ENCODE data around the gene ARID3C.
A peak's percentile ranks its signal among the peaks of the same experiment; 100 is the strongest.
"Not testable (repeated sequence)": the region's sequence is repeated elsewhere in the genome, so short reads cannot be mapped to it uniquely, and the experiment has no call there.

The ARID3C gene

DNA sequence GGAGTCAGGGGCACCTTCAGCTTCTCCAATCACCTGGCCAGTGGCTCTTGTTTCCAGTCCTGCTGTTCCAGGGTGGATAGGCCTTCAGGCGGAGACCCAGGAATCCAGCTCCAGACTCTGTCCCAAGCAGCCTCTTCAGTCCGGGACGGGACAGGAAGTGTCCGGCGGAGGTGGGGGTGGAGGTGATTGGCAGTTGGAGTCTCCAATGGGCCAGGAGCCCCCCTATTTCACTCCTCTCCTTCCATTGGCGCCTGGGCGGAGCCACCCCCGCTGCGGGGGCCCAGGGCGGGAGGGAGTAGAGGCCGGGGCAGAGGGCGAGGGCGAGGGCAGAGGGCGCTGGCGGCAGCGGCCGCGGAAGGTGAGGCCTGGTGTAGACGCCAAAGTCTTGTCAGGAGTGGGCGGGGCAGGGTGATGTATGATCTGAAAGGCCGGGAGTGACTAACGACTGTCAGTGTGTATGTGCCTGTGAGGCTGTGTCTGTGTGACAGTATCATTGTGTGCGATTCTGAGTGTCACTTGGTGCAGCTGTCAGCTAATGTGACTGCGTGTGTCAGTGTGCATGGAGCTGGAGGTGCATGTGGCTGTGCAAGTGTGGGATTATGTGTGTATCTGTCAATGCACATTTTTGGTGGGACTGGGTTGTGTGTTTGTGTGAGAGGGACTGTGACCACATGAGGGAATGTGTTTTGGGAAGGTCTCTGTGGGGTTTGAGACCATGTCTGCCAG lies 23.2 kb upstream of the ARID3C start, which contains the start of gene IL11RA:
IL11RA (plus strand) TSS at position 310 of the 726 bp plus-strand sequence. CDS start 3,033 bp downstream, outside the sequence.
- peak; percentile 45 for DNase-seq

DNA sequence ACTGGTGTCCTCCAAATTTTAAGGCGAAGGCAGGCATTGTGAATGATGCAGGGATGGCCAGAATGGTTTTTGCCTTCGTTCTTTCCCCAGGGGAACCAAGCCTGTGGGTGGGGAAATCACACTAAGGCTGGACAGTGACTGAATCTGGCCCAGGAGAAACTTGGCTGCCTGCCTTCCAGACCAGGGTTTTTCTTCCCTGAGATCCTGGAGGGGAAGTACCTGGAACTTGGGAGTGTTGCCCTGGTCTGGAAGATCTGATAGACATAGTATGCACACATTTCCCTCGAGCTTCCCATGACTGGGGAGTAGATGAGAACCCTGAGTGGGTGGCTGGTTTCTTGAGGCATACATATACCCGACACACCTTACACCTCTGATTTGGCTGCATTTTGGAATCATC lies 22.5 kb upstream of the ARID3C start:
- no peak for DNase-seq

DNA sequence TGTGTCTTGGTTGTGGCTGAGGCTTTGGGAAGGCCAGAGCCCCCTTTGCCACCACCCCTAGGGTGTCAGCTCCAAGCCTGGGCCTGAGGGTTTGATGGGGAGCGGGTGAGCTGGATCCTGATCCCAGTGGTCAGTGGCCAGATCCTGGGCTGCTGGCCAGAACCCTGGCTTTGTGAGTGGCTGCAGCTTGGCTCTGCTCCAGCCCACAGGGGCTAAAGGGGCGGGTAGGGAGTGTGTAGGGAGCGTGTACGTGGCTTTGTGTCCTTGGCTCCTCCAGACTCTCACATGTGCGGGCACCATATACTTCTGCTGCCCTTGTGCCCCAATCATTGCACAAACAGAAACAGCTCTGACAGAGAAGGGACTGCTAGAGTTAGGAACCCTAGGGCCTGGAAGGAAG lies 21.9 kb upstream of the ARID3C start:
- DNase-seq, result no peak

DNA sequence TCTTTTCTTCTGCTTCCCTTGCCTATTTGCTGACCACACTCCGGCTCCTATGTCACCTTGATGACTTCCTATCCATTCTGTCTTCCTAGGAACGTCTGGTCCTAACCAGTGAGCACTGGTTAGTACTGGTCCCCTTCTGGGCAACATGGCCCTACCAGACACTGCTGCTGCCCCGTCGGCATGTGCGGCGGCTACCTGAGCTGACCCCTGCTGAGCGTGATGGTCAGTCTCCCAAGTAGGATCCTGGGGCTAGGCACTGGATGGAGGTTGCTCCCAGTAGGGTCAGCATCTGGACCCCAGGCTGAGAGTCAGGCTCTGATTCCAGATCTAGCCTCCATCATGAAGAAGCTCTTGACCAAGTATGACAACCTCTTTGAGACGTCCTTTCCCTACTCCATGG lies 19.8 kb upstream of the ARID3C start:
- no peak for DNase-seq

DNA sequence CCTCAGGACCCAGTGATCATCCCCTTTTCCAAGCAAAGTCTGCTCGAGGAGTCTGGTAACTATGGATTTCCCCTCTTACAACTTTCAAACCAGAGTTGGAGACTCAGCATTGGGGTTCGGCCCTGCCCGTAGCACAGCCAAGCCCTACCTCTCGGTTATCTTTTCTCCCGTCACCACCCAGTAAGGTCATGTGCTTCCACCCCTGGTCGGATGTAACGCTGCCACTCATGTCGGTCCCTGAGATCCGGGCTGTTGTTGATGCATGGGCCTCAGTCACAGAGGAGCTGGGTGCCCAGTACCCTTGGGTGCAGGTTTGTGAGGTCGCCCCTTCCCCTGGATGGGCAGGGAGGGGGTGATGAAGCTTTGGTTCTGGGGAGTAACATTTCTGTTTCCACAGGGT lies 18.8 kb upstream of the ARID3C start:
- no peak for DNase-seq

DNA sequence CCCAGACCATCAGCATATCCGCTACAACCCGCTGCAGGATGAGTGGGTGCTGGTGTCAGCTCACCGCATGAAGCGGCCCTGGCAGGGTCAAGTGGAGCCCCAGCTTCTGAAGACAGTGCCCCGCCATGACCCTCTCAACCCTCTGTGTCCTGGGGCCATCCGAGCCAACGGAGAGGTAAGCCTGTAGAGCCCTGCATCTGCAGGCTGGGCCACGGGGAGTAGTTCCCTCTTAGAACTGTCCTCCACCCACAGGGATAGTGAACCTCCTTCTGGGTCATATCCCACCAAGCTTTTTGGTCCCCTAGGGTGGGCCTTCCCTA lies 18.2 kb upstream of the ARID3C start:
- DNase-seq, result no peak

DNA sequence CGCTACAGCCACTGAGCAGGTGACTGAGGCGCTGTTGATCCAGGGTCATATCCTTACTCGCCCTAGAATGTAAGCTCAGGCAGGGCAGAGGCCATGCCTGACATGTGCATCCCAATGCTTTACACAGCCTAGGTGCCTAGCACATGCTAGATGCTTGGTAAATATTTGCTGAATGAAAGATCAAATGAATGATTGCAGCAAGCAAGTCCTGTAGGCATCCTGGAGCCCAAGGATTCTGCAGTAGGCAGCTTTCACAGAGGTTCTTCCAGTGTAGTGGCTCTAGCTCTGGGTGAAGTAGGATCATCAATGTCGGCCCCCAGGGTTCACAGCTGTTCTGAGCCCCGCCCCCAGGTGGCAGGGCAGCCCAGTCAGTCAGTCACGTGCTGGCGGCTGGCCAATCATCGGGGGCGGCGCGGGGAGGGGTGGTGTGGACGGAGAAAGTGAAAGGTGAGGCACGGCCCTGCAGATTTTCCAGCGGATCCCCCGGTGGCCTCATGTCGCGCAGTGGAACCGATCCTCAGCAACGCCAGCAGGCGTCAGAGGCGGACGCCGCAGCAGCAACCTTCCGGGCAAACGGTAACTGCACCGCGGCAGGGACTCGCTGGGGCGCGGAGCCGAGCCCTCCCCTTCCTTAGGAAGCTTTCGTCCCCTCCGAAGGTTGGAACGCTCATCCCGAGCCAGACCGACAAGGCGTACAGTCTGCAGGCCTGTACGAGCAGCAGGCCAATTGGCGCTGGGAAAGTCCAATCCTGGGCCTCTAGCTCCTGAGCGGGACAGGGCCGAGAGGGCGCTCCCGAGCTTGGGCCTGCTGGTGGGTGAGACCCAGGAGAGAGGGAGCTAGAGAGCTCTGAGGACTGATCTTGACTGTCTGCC lies 17.6 kb upstream of the ARID3C start, which contains the start of gene GALT:
GALT (plus strand) TSS at position 465 of the 873 bp plus-strand sequence; CDS start at position 495, 30 bp downstream.
- DNase-seq, result peak; percentile 98

DNA sequence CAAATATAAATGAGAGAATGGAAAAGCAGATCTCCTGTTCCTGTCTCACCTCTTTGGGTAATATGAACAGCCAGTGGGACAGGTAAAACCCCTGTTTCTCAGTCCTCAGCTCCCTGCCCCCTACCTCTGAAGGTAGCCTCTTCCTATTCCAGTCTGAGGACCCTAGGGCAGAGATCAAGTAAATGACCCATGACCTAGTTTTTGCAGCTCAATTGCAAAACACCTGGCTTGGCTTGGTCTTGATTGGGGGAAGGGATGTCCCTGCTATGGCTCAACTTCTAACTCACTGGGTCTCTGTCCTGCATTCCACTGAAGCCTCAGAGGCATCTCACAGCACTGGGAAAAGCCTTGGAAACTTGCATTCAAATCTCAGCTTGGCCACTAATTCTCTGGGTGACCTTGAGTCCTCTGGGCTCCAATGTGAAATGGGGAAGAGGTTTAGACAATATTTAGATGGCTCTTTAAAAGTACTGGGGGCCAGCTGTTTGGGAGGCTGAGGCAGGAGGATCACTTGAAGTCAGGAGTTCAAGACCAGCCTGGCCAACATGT lies 16.0 kb upstream of the ARID3C start:
- DNase-seq, result no peak

DNA sequence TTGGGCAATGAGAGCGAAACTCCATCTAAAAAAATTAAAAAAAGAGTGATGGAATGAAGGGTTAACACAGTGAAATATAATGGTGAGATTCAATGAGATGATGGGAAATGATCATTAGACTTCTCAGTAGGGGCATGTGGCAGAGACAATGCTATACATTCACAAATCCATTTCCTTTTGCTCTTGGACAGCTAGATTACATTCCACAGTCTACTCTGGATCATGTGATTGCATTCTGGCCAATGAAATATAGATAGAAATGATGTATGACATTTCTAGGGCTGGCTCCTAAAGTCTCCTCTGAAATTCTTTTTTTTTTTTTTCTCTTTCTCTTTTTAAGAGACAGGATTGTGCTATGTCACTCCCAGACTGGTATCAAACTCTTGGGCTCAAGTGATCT lies 13.8 kb upstream of the ARID3C start:
- DNase-seq, result no peak

DNA sequence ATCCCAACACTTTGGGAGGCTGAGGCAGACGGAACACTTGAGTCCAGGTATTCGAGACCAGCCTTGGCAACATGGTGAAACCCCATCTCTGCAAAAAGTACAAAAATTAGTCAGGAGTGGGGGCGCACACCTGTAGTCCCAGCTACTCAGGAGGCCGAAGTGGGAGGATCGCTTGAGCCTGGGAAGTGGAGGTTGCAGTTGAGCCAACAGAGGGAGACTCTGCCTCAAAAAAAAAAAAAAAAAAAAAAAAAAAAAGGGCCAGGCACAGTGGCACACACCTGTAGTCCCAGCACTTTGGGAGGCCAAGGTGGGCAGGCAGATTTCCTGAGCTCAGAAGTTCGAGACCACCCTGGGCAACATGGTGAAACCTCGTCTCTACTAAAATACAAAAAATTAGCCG lies 10.5 kb upstream of the ARID3C start:
- DNase-seq, result not testable (repeated sequence)

DNA sequence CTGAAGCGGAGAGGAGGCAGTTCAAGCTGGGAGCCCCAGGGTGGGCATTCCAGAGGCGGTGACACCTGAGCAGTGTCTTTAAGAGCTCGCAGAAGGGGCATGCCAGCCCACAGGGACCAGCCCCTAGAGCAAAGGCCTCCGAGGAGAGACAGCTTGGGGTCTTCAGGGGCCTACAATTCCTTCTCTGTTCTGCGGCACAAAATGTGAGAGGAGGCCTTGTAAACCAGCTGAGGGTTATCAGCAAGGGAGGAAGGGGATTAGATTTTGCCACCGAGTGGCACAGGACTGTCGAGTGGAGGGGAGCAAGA lies 9.2 kb upstream of the ARID3C start:
- no peak for DNase-seq

DNA sequence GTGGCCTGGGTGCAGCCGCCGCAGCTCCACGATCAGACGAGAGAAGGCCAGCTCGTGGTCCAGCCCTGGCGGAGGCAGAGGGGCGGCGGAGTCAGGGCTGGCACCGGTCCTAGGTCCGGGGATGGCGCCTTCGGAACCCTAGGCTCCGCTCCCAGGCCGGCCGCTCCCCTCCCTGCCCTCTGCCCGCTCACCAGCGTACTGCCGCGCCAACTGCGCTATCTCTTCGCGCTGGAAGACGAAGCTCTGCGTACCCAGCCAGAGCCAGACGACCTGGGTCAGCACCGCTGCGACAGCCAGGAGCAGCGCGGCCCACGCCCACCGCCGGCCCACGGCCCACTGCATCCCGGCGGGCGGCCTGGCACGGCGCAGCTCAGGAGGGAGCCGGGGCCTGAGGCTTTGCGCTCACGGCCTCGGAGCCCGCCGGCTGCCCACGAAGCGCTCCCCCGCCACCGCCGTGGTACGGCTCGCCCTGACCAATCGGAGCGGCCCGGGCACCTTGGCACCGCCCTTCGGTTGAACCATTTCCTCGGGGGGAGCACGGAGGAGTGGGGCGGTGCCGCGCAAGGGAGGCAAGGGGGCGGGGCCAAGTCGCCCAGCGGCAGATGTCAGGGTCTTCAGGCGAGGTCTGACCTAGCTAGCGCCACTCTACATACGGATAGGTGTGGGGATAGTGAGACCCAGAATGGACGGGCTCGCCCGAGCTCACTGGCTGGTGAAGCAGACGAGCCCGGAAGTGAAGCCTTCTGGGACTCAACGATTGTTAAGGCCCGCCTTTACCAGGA lies 8.7 kb upstream of the ARID3C start, which contains the start of gene SIGMAR1:
SIGMAR1 (minus strand) TSS at position 432 of the 782 bp plus-strand sequence; CDS start at position 342, 90 bp downstream.
- peak; percentile 90 for DNase-seq

DNA sequence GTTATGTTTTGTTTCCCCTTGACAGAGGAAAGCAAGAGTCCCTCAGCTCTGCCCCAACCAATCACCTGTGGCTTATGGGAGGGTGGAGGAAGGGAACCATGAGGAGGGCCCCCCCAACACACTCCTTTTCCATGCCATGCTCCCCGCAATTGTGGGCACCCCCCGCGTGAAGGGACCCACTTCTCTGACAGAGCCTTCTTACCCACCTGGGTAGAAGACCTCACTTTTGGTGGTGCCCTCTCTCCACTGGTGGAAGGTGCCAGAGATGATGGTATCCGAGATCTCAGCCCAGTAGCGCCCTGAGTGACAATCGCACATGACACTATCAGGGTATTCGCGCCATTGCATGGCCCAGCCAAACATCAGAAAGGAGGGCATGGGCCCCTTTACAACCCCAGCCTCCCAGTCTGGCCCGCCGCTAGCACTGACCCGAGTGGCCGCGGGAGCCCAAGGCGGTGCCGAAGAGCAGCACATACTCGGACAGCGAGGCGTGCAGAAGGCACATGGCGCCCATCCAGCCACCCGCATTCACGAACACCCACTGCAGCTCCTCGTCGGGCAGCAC lies 8.0 kb upstream of the ARID3C start:
- no peak for DNase-seq

DNA sequence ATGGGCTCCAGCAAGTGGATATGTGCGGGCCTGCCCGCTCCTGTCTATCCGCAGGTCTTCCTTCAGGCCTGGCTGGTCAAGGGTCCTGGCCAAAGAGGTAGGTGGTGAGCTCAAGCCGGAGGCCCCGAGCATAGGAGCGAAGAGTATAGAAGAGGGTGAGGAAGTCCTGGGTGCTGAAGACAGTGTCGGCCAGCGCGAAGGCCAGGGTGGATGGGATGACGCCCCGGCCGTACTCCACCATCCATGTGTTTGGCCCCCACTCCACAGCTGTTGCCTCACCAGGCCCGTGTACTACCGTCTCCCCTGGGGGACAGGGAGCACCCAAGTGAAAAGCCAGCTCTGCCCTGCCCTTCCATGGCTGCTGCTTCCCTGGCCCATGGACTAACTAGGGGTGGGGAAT lies 6.7 kb upstream of the ARID3C start:
- no peak for DNase-seq

DNA sequence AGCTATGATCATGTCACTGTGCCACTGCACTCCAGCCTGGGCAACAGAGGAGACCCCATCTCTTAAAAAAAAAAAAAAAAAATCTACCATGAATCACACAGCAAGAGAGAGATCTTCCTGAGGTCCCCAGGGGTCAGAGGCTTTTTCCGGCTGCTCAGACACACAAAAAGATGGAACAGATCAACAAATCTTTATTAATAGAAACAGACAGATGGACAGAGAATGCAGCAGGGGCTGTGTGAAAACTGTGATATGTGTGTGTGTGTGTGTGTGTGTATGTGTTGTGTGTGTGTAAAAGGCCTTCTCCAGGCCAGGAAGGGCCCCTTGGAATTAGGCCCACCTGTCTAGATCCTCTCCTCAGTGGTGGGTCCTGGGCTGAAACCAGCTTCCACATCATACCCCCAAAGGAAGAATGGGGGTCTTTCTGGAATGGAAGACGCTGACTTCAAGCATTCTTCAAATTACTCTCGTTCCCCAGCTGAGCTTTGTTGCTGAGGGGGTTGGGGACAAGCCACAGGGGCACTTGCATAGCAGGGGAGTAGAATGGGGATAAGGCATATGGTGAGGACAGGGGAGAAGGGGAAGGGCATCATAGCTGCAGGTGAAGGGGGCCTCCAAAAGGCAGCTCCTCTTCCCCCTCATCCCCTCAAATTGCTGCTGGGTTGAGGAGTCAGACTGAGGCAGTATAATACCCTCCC lies 5.8 kb upstream of the ARID3C start:
- no peak for DNase-seq

DNA sequence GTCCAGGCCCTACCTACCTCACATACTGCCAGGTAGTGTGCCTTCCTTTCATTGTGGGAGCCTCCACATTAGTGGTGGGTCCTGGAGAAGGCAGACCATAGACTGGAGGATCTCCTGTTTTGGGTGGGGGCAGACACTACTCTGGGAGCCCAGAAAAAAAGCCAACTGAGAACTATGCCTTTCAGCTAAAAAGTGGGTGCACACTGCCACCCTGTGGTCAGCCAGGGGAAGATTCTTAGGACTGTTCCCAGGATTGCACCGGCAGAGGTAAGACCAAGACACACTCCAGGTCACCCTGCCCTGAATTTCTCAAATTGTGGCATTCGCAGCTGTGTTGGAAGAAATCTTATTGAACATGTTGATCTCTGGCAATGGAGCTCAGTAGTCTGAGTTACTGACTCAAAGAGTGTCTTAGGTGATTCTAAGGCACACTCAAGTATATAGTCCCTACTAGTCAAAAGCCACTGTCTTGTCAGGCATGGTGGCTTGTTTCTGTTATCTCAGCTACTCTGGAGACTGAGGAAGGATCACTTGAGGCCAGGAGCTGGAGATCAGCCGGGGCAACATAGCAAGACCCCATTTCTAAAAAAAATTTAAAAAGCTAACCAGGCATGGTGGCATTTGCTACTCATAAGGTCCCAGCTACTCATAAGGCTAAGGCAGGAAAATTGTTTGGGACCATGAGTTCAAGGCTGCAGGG lies 5.1 kb upstream of the ARID3C start:
- DNase-seq, result peak; percentile 71

DNA sequence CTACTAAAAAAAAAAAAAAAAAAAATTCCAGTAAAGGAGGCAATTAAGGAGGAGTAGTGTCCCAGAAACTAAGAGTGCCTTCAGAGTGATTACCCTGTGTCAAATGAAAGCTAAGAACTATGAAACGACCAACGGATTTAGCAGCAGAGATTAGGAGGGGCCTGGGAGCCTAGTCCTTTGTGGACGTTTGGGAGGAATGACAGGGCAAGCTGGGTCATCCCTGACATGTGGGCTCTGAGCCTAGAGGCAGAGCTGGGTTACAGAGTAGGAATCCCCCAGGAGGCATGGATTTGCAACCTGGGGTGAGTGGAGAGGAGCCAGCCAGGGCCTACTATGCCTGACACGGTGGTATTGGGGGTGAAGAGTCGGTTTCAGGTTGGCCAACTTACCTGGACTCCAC lies 4.3 kb upstream of the ARID3C start:
- DNase-seq, result no peak

DNA sequence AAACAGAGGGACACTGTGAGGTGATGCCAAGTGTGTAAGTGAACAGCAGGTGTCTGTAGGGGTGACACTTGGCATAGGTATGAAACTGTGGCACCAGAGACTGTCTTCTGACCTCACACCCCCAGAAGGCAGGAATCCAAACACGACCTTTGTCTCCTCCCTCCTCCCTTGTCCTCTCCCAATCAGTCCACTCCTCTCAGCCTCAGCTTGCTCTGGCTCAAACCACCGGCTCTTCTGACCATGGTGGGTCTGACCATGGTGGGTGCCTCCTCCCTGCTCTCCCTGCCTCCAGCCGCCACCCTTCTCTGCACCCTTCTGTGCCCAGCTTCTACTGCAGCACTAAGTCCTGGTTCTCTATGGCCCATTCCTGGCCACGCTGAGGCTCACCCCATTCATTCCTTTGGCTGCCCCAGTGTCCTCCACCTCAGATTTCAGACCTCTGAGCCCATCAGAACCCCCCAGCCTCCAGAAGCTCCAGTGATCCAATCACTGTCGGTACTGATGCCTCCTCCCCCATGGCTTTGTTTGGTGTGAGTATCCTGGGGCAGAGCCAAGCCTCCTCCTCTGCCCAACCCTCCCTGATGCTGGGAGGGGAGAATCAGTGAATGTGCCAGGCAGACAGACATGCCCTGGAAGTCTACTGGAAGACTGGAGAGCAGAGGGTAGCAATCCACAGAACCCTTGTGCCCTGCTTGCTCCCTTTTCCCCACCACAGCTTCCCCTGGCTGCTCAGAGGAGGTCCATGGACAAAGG lies 1.7 kb upstream of the ARID3C start:
- DNase-seq, result no peak

DNA sequence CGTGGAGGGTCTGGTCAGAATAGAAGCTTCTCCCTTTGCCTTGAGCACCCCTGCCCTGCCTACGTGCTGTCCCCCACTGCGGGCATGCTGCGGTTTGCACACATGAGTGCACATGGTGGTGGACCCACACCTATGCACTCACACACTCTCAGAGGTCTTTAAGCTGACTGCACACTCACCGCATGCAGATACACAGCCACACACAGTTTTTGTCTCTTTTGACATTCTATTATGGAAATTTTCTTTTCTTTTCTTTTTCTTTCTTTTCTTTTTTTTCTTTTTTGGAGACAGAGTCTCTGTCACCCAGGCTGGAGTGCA lies 584 bp upstream of the ARID3C start:
- DNase-seq, result no peak

DNA sequence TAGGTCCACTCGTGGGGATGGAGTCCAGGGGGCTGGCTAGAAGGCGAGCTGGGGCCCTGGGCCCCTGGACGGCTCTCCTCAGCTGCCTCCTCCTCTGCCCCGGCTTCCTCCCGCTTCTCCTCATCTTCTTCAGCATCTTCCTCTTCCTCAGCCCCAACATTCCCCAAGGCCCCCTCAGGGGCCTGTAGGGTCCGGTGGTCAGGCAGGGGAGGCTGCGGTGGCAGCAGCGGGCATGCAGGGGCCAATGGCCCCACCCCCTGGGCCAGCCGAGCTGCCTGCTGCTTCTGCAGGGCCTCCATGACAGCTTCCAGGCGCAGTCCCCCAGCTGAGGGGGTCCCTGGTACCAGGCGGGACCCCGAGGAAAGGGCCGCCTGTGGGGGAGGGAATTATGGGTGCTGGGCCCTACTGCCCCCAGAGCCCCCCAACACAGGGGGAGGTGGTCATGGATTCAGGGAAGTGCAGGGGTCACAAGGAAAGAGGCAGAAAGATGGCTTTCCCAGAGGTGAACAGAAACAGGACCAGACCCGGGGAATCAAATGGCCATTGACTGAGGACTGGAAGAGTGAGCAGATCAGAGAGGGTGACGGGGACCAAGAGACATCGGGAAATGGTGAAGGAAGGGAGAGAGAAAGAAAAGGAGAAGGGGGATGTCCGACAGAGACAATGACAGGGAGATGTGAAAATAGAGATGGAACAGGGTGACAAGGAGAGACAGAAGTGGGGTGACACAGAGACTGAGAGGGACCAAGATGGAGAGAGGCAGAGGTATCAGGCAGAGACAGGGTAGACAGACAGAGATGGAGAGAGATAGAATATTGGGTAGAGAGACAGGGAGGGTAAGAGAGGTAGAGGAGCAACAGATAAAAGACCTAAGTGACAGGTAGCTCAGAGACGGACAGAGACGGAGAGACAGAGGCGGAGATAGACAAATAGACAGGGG lies 880 bp downstream of the ARID3C start:
- DNase-seq, result no peak
